K562 (cell line): ENCODE data around the gene YAE1. TPM values are rescaled to one million over a fixed set of nuclear protein-coding genes. Genes with fewer than 3 reads are reported as not detected.

ENCODE experiments used
- ATAC-seq: fragments of 200-7000 bp; cut with Tn5 transposase; 3 replicates; pipeline ENCODE4 v1.9.1; 2020; ENCODE audit warnings: moderate library complexity
- BruUV-seq: library from RNA; stranded (reverse); fragments of 400-500 nt; replicated peaks from 2 replicates; lab custom pipeline; 2021; lab: Mats Ljungman, UMichigan
- CTCF ChIA-PET: fragments of 300-600 bp; formaldehyde crosslinking; extraction: SDS; loops from one replicate; lab custom pipeline; 2021; ENCODE audit warnings: low intra/inter-chr PET ratio; lab: Yijun Ruan, JAX
- POLR2A ChIA-PET: fragments of 300-600, 350-650 bp; sonication (Branson Sonifier 250); formaldehyde crosslinking; extraction: SDS; loops from one replicate; lab custom pipeline; 2021; ENCODE audit warnings: antibody characterized with exemption, inconsistent platforms; lab: Yijun Ruan, JAX
- DNase-seq, 4 experiments: peaks; one replicate each; pipeline versions ENCODE4 v3.0.0 to v3.0.0-alpha.2; 2011 to 2018; ENCODE audit warnings: low spot score in 3 of 4, mixed read lengths in 3 of 4; ENCODE audit errors: extremely low read depth in 1 of 4
- FAIRE-seq: peaks from 2 replicates; lab custom pipeline; 2011; peaks lifted over from hg19 to GRCh38; lab: Jason Lieb, UNC
- H2AFZ ChIP-seq: 2 replicates; pipeline ENCODE4 v1.6.0; 2011; ENCODE audit warnings: low read depth, low read length, control low read depth, inconsistent platforms
- H3K27ac ChIP-seq: fragments of 200-600 bp; 3 replicates; pipeline ENCODE4 v1.8.0; 2011; ENCODE audit warnings: low read depth, mild to moderate bottlenecking, control low read depth, inconsistent platforms, low read length, moderate library complexity, mixed read lengths; ENCODE audit errors: extremely low read depth
- H3K27me3 ChIP-seq, 2 experiments: fragments of 300-600 bp in 1 of 2; 2 replicates in 1 of 2; 3 replicates in 1 of 2; pipeline versions ENCODE4 v1.6.0 to v1.8.0; 2011; ENCODE audit warnings: inconsistent platforms in 2 of 2, low read length in 2 of 2, mild to moderate bottlenecking in 1 of 2, mixed read lengths in 1 of 2, moderate library complexity in 1 of 2; ENCODE audit not compliant: control insufficient read depth in 2 of 2, insufficient read depth in 2 of 2
- H3K36me3 ChIP-seq: fragments of 300-600 bp; 3 replicates; pipeline ENCODE4 v1.8.0; 2011; ENCODE audit warnings: mild to moderate bottlenecking, low read length, inconsistent platforms; ENCODE audit not compliant: control insufficient read depth, insufficient read depth
- H3K4me1 ChIP-seq, 2 experiments: fragments of 200-600 bp in 1 of 2; replicated peaks in 1 of 2; 2 replicates in 1 of 2; 3 replicates in 1 of 2; pipeline versions ENCODE4 v1.5.1 to v1.8.0; 2011; ENCODE audit warnings: inconsistent platforms in 2 of 2, low read length in 2 of 2, mild to moderate bottlenecking in 1 of 2, mixed read lengths in 1 of 2, moderate library complexity in 1 of 2; ENCODE audit not compliant: control insufficient read depth in 2 of 2, insufficient read depth in 2 of 2
- H3K4me2 ChIP-seq: 2 replicates; pipeline ENCODE4 v1.6.1; 2011; ENCODE audit warnings: low read length, control low read depth, inconsistent platforms, mixed read lengths; ENCODE audit not compliant: insufficient read depth
- H3K4me3 ChIP-seq: fragments of 200-600 bp; sonication (generic), shearing (Covaris generic); 2 replicates; pipeline ENCODE4 v1.5.1; 2016; ENCODE audit warnings: control low read depth, inconsistent platforms
- H3K79me2 ChIP-seq: fragments of 200-600 bp; 3 replicates; pipeline ENCODE4 v1.8.0; 2011; ENCODE audit warnings: low read length, inconsistent platforms; ENCODE audit not compliant: control insufficient read depth, insufficient read depth
- H3K9ac ChIP-seq, 2 experiments: 2 replicates each; pipeline versions ENCODE4 v1.6.0 to v1.6.1; 2011; ENCODE audit warnings: low read depth in 2 of 2, low read length in 2 of 2, control low read depth in 1 of 2, inconsistent platforms in 1 of 2, mild to moderate bottlenecking in 1 of 2, mixed read lengths in 1 of 2; ENCODE audit not compliant: insufficient read depth in 1 of 2
- H3K9me1 ChIP-seq: one replicate; pipeline ENCODE4 v1.6.0; 2011; ENCODE audit warnings: inconsistent platforms, mild to moderate bottlenecking, low read length, moderate library complexity; ENCODE audit not compliant: control insufficient read depth, insufficient read depth
- H3K9me3 ChIP-seq: replicated peaks from 2 replicates; pipeline ENCODE4 v1.5.1; 2011; ENCODE audit warnings: low read depth, low read length, inconsistent platforms; ENCODE audit not compliant: control insufficient read depth, insufficient read depth
- H4K20me1 ChIP-seq: replicated peaks from 2 replicates; pipeline ENCODE4 v1.6.1; 2011; ENCODE audit warnings: low read length, inconsistent platforms, mixed read lengths; ENCODE audit not compliant: control insufficient read depth, insufficient read depth
- KAT8 ChIP-seq: fragments of 450-650 bp; IDR thresholded peaks from 2 replicates; pipeline ENCODE4 v1.6.1; 2016; ENCODE audit warnings: low read depth, mild to moderate bottlenecking
- NFIC ChIP-seq: fragments of 450-650 bp; IDR thresholded peaks from 2 replicates; pipeline ENCODE4 v1.6.1; 2017; ENCODE audit warnings: mild to moderate bottlenecking, inconsistent platforms
- TAF9B ChIP-seq: fragments of 450-650 bp; IDR thresholded peaks from 2 replicates; pipeline ENCODE4 v1.6.1; 2018; ENCODE audit warnings: mild to moderate bottlenecking; ENCODE audit not compliant: partially characterized antibody
- ZNF212 ChIP-seq: fragments of 450-650 bp; formaldehyde crosslinking; IDR thresholded peaks from 2 replicates; pipeline ENCODE4 v1.4.0; 2020; ENCODE audit warnings: mild to moderate bottlenecking
- ZNF586 ChIP-seq: fragments of 450-650 bp; formaldehyde crosslinking; conservative IDR thresholded peaks from 2 replicates; pipeline ENCODE4 v1.4.0; 2020; ENCODE audit warnings: mild to moderate bottlenecking, moderate library complexity
- ZNF76 ChIP-seq: fragments of 250-450 bp; sonication (Bioruptor Pico); IDR thresholded peaks from 2 replicates; pipeline ENCODE4 v1.4.0; 2020; ENCODE audit warnings: mild to moderate bottlenecking, moderate library complexity, borderline replicate concordance
- WGBS: fragments of 100-300 bp; shearing (Covaris generic); methylation state at CpG from one replicate; pipeline ENCODE4 v1.1.6; 2016; ENCODE audit warnings: low coverage, mixed read lengths; ENCODE audit not compliant: insufficient coverage; ENCODE audit errors: missing lambda C conversion rate; 5-methylcytosine and 5-hydroxymethylcytosine counted together
- in situ Hi-C: fragments of 300-500 bp; cut with MboI; formaldehyde crosslinking; loops from 4 replicates; pipeline ENCODE4 v1.15.0; 2018; ENCODE audit warnings: inconsistent platforms, mixed read lengths
- intact Hi-C: fragments of 100-400 bp; cut with micrococcal nuclease; formaldehyde crosslinking; loops from 2 replicates; pipeline ENCODE4 v1.14.2; 2022
- polyA plus RNA-seq, 8 experiments: library from polyadenylated mRNA; depleted of rRNA in 4 of 8; stranded (reverse) in 5 of 8; unstranded in 3 of 8; fragments of >200 nt; fragmentation: Nextera tagmentation in 2 of 8; fragmentation: Illumina TruSeq in 1 of 8; extraction: Ambion mirVana in 2 of 8; extraction: Trizol in 1 of 8; gene quantifications; 2 replicates each; pipeline versions ENCODE4 v1.2.1 to v1.2.3, GENCODE V29; 2011 to 2014; ENCODE audit warnings: inconsistent platforms in 1 of 8, missing spikeins in 1 of 8
- total RNA-seq, 7 experiments: library from RNA; depleted of rRNA in 6 of 7; stranded (reverse); fragments of >200 nt in 6 of 7; fragmentation: Illumina TruSeq in 2 of 7; extraction: Trizol in 2 of 7; gene quantifications; 2 replicates each; pipeline versions ENCODE4 v1.2.1 to v1.2.3, GENCODE V29; 2011 to 2021; ENCODE audit warnings: low replicate concordance in 1 of 7
- TF ChIP-seq, protein P1 (sequence below): fragments of 450-650 bp; formaldehyde crosslinking; IDR thresholded peaks from 2 replicates; pipeline ENCODE4 v1.4.0; 2020; ENCODE audit warnings: mild to moderate bottlenecking, mixed read lengths
- TF ChIP-seq, protein P2 (sequence below): sonication (generic); formaldehyde crosslinking; IDR thresholded peaks from 2 replicates; pipeline ENCODE4 v1.8.1; 2022; ENCODE audit warnings: missing genetic modification reagents
- TF ChIP-seq, protein P3 (sequence below): fragments of 250-450 bp; sonication (Bioruptor Pico); IDR thresholded peaks from 2 replicates; pipeline ENCODE4 v1.9.0; 2021; ENCODE audit warnings: mild to moderate bottlenecking

The YAE1 gene
- total and polyA plus RNA-seq, 9 of the 15 experiments (the other 6 are each of a cell fraction or from before 2014, with no cell fraction given): 15.2 to 63.4 (median 30.1) TPM

DNA sequence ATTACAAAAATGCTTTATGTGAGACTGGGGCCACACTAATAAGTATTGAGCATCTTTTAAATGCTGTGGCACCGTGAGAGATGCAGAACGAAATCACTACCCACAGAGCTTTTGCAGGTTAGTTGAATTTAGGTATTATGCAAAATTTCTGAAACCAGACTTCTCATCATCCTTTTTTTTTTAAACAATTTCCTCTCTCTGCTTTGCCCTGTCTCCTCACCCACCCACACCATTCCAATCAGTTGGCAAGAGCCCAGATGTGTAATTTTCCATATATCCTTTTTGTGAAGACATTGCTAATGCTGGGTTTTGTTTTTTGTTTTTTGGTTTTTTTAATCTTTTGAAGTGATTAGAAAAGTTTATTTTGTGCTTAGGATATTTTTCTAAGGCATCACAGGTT lies 1.1 kb downstream of the YAE1 start:
- no TSS peak for BruUV-seq
- no peak for ATAC-seq
- no peak for DNase-seq
- ChIA-PET POLR2A (interaction anchor here (0.7 to 1.6 kb wide), 7 partner anchors 11 to 380 kb away, joined by 3 to 12 read pairs (median 4); no protein-coding TSS in a partner anchor), CTCF (no interaction called here)
- H3K4me2 ChIP-seq: peak overlapping the region; percentile 85
- peaks cover 28% of the 10 kb centered on the region for H3K79me2 ChIP-seq
- no peak overlapping the region for H2AFZ ChIP-seq
- H3K36me3 ChIP-seq: peaks cover 24% of the 10 kb centered on the region; the same call in 2 of the 3 replicates
- FAIRE-seq: peak; percentile 19
- WGBS: 16% methylated on average over 2 of the region's 2 CpGs
- peak overlapping the region; percentile 67 for H3K4me3 ChIP-seq
- intact Hi-C loops: no loop called here
- H3K9ac ChIP-seq: peak overlapping the region in 1 of 2 experiments; percentile 92; a peak in 2 of 4 replicates
- in situ Hi-C loops: no loop called here
- H4K20me1 ChIP-seq: no peaks in the 10 kb centered on the region
- H3K9me1 ChIP-seq: no peaks in the 10 kb centered on the region
- no peaks in the 10 kb centered on the region for H3K27me3 ChIP-seq
- no peak overlapping the region for H3K27ac ChIP-seq
- no peaks in the 10 kb centered on the region for H3K9me3 ChIP-seq
- peaks cover 0 to 2% of the 10 kb centered on the region in 2 experiments; a peak in 3 of 5 replicates for H3K4me1 ChIP-seq
- no peak for TF ChIP-seq ZNF76 (CRISPR knock-in tag)
- no peak for TF ChIP-seq KAT8
- TF ChIP-seq, protein P1, sequence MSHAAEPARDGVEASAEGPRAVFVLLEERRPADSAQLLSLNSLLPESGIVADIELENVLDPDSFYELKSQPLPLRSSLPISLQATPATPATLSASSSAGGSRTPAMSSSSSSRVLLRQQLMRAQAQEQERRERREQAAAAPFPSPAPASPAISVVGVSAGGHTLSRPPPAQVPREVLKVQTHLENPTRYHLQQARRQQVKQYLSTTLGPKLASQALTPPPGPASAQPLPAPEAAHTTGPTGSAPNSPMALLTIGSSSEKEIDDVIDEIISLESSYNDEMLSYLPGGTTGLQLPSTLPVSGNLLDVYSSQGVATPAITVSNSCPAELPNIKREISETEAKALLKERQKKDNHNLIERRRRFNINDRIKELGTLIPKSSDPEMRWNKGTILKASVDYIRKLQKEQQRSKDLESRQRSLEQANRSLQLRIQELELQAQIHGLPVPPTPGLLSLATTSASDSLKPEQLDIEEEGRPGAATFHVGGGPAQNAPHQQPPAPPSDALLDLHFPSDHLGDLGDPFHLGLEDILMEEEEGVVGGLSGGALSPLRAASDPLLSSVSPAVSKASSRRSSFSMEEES: no peak
- TF ChIP-seq TAF9B: no peak
- TF ChIP-seq ZNF212 (CRISPR knock-in tag): no peak
- no peak for TF ChIP-seq ZNF586 (CRISPR knock-in tag)
- TF ChIP-seq, protein P2, sequence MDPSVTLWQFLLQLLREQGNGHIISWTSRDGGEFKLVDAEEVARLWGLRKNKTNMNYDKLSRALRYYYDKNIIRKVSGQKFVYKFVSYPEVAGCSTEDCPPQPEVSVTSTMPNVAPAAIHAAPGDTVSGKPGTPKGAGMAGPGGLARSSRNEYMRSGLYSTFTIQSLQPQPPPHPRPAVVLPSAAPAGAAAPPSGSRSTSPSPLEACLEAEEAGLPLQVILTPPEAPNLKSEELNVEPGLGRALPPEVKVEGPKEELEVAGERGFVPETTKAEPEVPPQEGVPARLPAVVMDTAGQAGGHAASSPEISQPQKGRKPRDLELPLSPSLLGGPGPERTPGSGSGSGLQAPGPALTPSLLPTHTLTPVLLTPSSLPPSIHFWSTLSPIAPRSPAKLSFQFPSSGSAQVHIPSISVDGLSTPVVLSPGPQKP: no peak
- TF ChIP-seq, protein P3, sequence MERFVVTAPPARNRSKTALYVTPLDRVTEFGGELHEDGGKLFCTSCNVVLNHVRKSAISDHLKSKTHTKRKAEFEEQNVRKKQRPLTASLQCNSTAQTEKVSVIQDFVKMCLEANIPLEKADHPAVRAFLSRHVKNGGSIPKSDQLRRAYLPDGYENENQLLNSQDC (CRISPR knock-in tag): no peak
- peak; percentile 22; the same call in 1 of the 2 replicates for TF ChIP-seq NFIC
